HG03378 (cell line): Measurements from ENCODE around the gene NTM.

ENCODE experiments used
- ATAC-seq: cut with Tn5 transposase; IDR thresholded peaks from one replicate; pipeline ENCODE4 v1.9.1; 2021; ENCODE audit warnings: mild to moderate bottlenecking, moderate library complexity; ENCODE audit not compliant: unreplicated experiment

Gene NTM

DNA sequence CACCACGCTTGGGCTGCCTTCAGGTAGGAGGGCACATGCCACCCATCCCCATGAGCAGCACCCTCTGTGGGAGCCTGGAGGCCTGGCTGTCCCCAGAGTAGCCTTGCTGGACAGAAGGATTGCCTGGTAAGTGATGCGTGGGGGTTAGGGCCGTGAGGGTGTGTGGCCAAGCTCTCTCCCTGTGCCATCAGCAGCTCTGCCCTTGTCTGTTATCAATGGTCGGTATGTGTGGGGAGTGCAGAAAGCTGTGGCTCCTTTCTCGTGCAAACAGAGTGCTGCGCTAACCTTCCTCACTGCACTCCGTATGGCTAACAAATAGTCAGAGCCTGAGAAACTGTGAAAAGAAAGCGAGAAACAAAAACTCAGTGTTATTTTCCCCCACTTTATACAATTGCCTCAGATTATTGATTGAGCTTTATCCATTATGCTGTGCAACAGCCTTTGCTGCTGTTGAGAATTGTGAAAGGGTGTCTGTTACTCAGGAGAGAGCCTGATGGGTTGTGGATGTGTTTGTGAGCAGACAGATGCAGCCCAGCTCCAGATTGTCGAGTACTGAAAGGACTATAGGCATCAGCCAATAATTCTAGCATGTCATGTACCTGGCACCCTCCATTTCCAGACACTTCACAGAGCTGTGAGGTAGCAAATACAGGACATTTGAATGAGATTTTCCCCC lies 432.2 kb downstream of the NTM start:
- no peak for ATAC-seq

DNA sequence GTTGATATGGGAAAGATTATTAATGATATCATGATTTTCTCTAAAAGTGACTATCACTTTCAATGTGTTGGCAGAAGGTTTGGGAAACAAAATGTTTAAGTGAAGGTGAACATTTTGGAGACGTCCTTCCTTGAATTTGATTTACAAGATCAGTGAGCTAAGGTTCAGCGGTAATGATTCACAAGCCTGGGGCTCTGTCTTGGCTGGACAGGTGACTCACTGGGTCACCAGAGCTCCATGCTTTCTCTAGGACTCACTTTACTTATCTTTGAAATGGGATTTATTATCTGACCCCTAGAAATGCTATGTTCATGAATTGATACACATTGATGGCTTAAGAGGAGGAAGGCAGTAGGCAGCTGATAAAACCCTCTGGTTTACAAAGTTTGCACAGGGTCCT lies 437.5 kb downstream of the NTM start:
- no peak for ATAC-seq

DNA sequence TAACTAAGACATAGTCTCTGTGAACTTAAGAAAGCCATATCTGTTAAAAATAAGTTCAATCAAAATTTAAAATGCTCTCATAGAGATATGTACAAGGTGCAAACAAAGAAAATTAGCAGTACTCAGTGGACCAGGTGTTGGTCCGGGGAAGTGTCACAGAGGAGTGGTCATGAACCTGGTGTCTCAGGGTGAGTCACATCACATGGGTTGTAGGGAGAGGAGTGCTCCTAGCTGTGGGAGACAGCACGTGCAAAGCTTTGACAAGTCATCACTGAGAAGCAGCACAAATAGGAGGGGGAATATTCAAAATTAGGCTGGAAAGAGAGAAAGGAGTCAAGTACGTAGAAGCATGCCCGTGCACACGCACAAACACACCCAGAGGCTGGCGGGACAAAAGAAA lies 438.1 kb downstream of the NTM start:
- no peak for ATAC-seq

DNA sequence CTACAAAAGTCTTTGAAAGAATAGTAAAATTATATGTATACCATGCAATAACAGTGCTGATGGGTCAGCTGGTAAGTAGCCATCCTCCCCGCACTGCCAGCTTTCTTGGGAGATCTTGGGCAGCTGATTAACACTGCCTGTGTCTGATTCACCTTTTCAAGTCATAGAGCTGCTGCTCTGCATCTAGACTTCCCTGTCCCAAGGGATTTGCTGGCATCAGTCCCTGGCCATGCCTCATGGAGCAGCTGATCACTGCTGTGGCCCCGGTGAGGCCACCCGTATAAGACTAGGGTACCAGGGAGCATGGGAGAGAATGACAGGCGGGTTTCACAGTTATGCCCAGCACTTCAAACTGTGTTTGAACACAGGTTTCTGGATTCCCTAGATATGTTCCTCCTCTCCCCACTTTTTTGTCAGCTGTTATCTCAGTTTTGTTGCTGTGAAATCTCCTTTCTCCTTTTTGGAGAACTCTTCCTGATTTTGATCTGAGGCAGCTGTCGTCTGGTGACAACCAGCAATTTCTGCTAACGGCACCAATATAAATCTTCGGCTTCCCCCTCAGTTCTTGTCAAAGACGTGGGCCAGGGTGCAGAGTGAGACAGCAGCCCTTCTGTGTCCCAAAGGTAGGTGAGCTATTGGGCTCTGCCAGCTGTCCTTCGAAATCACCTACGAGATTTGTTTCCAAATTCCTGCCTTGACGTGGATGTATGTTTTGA lies 438.9 kb downstream of the NTM start:
- no peak for ATAC-seq

DNA sequence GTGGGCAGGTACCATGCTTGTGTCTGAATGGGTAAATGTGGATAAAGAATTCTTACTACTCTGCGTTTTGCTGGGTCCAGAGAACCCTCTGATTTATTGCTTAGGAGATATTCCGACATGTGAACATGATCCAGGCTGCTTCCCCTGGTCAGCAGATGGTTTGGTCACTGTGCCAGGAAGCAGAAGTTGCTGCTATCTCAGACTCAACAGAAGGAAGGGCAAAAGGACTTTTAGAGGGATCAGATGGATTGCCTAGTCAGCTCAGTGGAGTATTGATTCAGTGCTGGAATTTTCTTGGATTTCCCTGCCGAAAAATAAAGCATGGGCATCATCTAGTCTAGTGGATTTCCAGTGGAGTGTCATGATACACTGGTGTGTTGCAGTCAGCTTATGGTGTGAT lies 440.1 kb downstream of the NTM start:
- ATAC-seq, result no peak

DNA sequence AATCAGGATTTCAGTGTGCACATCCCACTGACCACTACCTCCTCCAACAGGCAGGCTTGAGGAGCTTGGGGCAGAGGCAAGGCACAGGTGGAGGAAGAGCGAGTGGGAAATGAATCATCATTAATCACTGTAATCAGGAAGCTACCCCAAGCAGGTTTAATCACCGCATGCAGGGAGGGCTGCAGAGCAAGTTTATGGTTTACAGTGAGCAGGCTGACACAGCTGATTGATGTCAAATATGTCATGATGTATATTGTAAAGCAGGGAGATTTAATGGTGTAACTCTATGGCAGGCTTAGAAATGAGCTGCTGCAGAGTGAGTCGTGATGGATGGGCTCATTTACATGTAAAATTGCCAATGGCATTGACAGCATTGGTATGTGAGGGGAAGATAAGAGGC lies 441.0 kb downstream of the NTM start:
- no peak for ATAC-seq

DNA sequence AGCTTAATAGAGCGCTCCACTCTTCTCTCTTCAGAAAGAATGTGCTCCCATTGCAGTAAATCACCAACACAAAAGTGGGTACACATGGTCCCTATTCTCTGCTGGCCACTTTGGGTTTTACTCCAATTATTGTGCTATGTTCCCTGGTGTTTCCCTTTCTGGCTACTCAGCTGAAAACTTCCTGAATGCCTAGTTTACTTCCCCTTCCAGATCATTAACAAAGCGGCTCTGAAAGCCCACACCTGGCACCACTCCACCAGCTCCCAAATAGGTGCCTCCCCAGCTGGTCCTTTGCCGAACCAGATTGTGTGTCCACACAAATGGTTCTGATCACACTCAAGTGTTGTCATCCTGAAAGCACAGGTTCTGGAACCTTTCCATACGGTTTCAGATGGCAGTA lies 443.7 kb downstream of the NTM start:
- no peak for ATAC-seq

DNA sequence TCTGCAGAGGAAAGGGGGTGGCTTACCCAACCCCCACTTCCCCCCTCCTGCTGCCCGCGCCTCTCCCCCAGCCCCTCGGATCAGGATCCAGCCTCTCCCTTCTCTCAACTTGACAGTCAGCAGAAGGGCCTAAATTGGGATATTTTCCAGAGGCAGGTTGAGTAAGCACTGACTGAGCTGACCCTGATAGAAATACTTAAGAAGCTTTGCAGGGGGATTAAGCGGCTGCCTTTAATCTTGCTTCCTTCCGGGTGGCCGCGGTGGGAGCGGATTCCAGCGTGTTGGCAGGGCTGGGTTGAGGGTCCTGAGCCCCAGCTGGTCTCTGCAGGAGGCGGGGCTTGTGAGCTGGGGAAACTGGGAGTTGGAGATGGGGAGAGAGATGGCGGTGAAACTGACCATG lies 445.2 kb downstream of the NTM start:
- no peak for ATAC-seq

DNA sequence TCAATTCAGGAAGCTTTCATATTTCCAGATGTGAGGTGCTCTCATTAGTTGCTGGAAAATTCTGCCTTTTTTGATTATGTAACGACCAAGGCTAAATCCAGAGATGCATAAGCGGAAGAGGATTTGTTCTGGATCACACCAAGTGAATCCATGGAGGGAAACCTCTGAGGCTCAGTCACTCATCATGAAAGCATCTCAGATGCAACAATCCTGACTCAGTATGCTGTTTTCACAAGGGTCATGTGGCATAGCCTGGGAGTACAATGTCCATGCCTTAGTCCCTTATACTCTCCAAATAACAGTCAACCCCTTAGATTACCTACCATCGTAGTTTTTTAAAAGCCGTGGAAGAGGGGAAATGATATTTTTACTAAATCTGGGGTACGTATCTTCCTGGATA lies 445.6 kb downstream of the NTM start:
- no peak for ATAC-seq

DNA sequence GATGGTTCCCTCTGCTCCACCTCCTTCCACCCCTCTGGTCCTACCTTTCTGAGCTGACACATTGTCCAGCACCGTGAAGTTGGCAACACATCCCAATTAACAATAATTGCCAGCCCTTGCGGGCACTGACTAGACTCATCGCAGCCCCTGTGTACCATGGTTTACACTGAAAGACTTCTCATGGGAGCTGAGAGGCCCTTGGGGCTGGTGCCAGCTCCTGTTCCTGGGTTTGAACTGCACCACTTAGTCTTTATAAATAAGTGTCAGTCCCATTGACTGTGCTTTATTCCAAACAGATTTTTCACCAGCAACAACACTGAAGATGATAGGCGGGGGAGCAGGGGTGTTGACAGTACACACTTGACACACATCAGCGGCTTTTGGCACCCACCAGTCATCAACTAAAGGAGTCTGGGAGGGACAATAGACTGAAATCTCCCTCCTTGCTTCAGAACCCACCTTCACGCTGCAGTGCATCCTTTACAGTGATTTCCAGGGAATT lies 447.3 kb downstream of the NTM start:
- no peak for ATAC-seq

DNA sequence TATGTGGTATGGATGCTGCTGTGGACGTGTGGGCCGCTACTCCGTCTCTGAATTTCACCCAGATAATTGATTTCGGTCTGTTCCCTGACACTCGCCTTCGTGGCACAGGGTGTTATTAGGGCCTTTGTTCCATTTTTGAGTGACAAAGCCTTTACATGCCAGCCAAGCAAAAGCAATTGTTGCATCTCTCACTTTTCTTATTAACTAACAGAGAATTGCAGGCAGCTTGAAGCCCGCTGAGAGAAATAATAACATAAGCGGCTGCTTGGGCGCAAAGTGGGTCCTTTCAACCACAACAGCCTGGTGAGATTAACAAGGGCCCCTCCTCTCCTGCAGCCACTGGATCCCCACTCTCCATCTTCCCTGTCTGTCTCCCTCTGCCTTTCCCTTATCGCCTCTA lies 449.4 kb downstream of the NTM start:
- ATAC-seq, result no peak

DNA sequence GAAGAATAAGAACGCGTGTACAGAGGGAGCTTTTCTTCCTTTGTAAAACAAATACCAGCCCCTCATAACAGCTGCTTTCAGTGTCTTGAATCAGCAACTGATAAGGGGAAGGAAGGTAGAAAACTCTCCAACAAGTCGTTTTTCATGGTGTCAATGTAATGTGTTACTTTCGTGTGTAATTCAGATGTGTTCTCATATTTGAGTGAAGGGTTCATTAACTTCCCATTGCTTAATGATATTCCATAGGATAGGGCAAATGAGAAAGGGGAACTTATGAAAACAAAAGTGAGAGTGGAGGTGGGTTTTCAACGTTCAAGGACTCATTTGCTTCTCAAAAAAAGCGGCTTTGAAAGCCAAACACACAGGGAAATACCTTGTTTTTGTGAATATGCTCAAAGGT lies 452.1 kb downstream of the NTM start:
- ATAC-seq, result no peak

DNA sequence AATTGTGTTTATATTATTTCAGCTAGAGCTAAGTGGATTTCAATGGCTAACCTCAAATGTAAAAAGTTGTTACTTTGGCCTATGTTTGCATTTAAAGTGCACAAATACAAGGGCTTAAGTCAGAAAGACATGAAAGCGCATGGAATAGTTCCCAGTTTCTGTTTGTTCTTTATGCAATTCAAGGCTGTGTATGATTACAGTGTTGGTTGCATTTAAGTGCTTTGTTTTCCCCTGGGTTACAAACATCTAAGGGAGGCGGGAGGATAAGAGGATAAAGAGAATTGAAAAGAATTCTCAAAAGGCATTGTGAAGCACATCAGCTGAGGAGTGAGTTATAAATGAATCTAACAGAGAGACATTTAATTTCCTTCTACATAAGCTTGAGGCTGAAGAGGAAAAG lies 453.4 kb downstream of the NTM start:
- no peak for ATAC-seq

DNA sequence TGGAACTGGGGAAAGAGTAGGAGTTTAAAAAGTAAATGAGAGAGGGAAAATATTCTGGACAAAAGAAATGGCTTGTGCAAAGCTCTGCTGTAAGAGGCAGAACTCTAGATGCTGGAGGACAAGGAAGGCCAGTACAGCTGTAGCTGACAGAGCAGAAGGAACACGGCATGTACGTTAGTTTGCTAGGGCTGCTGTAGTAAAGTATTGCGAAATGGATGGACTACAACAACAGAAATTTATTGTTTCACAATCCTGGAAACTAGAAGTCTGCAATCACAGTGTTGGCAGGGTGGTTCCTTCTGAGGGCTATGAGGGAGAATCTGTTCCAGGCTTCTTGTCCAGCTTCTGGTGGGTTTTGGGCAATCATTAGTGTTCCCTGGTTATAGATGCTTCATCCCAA lies 454.4 kb downstream of the NTM start:
- ATAC-seq, result no peak

DNA sequence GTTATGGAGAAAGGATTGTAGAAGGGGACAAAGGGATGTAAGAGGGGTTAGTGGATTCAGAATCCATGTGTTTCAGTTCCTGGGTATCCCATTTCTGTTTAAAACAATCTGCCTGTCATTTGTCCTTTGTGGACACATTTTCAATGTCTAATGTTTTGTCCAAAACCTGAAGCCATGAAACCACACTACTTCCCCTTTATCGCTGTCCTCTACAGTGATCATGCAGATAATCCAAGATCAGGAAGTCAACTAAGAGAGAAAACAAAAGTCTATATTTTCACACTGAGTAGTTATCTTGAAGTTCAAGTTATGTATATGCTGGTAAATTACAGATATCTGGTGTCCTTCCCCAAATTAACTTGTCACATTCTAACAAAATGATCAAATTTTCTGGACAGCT lies 457.0 kb downstream of the NTM start:
- ATAC-seq, result no peak

DNA sequence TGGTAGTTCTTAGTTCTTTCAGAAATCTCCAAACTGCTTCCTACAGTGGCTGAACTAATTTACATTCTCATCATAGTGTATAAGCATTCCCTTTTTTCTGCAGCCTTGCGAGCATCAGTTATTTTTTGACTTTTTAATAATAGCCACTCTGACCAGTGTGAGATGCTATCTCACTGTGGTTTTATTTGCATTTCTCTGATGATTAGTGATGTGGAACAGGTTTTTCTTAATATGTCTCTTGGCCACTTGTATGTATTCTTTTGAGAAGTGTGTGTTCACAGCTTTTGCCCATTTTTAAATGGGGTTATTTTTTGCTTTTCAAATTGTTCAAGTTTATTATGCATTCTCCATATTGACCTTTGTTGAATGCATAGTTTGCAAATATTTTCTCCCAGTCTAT lies 459.3 kb downstream of the NTM start:
- no peak for ATAC-seq

DNA sequence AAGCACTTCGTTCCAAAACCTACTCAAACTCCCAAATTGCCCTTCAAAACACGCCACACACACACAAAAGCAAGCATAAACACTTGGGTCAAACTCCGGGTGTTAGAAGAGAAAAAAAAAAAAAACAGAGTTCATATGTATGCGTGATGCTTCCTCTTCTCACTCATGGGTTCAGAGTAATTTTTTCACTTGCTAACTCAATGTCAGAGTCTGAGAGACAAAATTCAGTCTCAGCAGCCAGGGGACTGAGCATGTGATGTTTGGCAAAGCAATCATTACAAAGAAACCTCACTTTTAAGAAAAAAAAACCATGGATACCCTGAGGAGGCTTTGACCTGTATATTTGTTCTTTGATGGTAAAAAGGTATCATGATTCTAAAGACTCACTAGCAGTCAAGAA lies 461.7 kb downstream of the NTM start:
- no peak for ATAC-seq

DNA sequence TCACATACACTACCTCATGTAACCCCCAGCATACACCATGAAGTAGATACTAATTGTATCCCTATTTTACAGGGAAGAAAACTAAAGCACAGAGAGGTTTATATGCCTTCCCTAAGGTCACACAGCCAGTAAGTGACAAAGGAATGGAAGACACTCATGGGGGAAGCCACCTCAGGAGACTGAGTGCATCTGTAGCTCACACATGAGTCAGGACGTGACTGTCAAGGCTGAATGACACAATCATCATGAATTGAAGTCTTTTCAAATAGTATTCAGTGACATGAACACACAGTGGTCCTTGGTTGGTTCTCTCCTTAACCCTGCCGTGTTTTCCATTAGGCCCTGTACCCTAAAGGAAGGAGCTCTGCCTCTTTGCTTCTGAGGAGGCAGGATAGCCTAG lies 463.0 kb downstream of the NTM start:
- no peak for ATAC-seq

DNA sequence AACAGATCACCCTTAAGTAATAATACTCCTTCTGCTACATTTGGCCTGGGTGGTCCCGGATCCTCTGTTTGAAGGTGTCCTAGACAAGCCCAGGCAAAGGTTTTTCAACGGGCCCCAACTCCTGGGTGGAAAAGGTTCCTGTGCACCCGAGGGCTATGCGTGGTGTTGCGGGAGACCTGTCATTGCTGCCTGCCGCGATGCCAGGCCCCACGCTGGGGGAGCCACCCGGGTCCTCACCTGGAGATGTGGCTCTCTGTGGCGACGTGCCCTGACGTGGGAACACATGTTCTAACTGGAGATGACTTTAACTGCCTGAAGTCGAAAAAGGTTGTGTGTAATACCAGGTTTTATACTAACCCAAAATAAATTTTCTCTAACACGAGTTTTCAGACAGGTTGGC lies 467.1 kb downstream of the NTM start:
- ATAC-seq, result no peak

DNA sequence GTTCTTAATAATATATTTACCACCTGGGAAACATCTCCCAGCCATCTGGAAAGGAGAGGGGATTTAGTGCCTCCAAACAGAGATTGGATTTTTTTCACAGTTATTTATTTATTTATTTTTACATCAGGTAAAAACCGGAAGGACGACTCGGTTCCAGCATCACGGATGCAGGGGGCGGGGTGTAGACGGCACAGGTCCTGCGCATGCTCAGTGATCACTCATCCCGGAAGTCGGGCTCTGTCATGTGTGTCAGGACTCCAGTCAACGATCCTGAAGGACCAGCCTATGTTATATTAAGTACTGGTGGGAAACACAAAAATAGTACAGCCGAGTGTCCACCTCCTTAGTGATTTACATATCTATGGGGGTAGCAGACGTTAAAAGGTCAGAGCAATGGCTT lies 467.6 kb downstream of the NTM start:
- no peak for ATAC-seq

DNA sequence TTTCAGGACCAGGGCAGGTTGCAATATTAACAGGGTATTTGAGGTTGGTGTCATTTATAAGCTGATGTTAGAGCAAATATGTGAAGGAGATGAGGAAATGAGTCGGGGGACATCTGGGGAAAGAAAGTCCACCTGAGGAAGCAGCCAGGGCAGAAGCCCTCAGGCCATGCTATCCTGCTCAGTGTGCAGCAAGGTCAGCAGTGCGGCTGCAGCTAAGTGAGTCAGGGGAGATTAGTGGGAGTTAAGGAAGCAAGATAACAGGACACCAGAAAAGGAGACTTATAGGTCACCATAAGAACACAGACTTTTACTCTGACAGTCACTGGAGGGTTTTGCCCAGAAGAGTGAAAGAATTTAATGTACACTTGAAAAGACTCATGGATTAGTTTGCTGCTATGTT lies 468.9 kb downstream of the NTM start:
- no peak for ATAC-seq

DNA sequence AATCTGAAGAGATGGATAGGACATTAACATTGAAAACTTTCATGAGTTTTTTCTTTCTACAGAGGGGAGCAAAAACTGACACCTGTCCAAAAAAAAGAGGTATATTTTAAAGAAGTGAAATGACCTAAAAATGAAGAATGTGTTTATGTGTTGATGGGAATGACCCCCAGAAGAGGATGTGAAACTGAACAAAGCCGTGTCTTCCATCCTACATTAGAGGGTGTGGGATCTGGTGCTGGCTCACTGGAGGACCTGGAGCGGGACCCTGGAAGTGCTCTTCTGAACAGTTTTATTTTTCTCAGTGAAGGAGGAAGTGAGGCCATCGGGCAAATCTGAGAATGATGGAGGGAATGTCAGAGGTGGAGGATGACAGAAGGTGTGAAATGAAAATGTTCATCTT lies 470.1 kb downstream of the NTM start:
- no peak for ATAC-seq

DNA sequence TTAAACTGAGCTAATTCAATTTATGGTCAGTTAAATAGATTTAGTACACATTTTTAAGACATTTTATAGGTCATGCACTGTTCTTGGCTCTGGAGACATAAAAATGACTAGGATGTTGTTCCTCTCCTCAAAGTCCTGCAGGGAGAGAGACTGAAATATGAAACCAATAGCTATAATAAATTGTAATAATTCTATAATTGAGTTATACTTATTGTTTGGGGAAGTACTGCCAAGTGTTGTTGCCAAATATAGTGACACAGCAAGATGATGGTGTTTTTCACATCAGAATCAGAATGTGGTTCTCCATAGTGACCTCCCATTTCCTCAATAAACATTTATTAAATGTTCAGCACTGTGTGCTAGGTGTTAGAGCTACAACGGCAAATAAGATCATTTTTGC lies 470.6 kb downstream of the NTM start:
- no peak for ATAC-seq
